Gastrocnemius medialis (tissue), 4 donors: ENCODE measurements around the gene ALCAM. TPM values are rescaled to one million over a fixed set of nuclear protein-coding genes. Genes with fewer than 3 reads are reported as not detected.

Source experiments
- ATAC-seq, 2 donors: fragments of 150-250 bp; one replicate each; pipeline ENCODE4 v1.9.1; 2016
- DNase-seq, 2 donors: peaks; one replicate each; pipeline ENCODE4 v3.0.0-alpha.2; 2019
- H3K27ac ChIP-seq, 4 donors: fragments of 200-600 bp; sonication (generic); 1 replicate in 1 of 4; 2 replicates in 3 of 4; pipeline ENCODE4 v1.5.1; 2016 to 2018; ENCODE audit warnings: mild to moderate bottlenecking in 2 of 4, moderate library complexity in 1 of 4
- H3K27me3 ChIP-seq, 3 donors: fragments of 200-600 bp; sonication (generic) in 2 of 3; 1 replicate in 1 of 3; 2 replicates in 2 of 3; pipeline versions ENCODE4 v1.5.1 to v1.6.0; 2016 to 2019; ENCODE audit warnings: mild to moderate bottlenecking in 1 of 3, moderate library complexity in 1 of 3
- H3K36me3 ChIP-seq, 2 donors: fragments of 200-600 bp; sonication (generic) in 1 of 2; one replicate each; pipeline ENCODE4 v1.5.1; 2017 to 2018
- H3K4me1 ChIP-seq, 2 donors: fragments of 200-600 bp; sonication (generic) in 1 of 2; one replicate each; pipeline ENCODE4 v1.5.1; 2016 to 2017; ENCODE audit warnings: mild to moderate bottlenecking in 2 of 2
- H3K4me3 ChIP-seq, 4 donors: fragments of 200-600 bp; sonication (generic) in 3 of 4; 1 replicate in 1 of 4; 2 replicates in 3 of 4; pipeline ENCODE4 v1.5.1; 2016 to 2019; ENCODE audit warnings: mild to moderate bottlenecking in 2 of 4
- H3K9me3 ChIP-seq, 3 donors: fragments of 200-600 bp; sonication (generic) in 2 of 3; 1 replicate in 1 of 3; 2 replicates in 2 of 3; pipeline ENCODE4 v1.5.1; 2016 to 2019
- CTCF ChIP-seq, 5 experiments: fragments of 450-650 bp in 3 of 5; fragments of 200-600 bp in 2 of 5; sonication (generic) in 2 of 5; IDR thresholded peaks in 4 of 5; conservative IDR thresholded peaks in 1 of 5; 1 replicate in 4 of 5; 2 replicates in 1 of 5; pipeline ENCODE4 v1.5.1; 2016 to 2019; ENCODE audit warnings: antibody characterized with exemption in 5 of 5, mild to moderate bottlenecking in 3 of 5, moderate library complexity in 3 of 5
- POLR2A ChIP-seq, 2 donors: fragments of 450-650 bp; IDR thresholded peaks; one replicate each; pipeline ENCODE4 v1.6.1; 2017; ENCODE audit warnings: antibody characterized with exemption in 2 of 2, mild to moderate bottlenecking in 2 of 2, moderate library complexity in 2 of 2
- in situ Hi-C, 4 donors: fragments of 200-750 bp; cut with MboI; loops; one replicate each; pipeline versions ENCODE4 v1.15.0 to v1.8.0; 2017; ENCODE audit warnings: low sequenced_read_pairs in 4 of 4
- intact Hi-C: fragments of 100-400 bp; cut with DNase I; formaldehyde crosslinking; loops from one replicate; pipeline ENCODE4 v1.15.1; 2023; ENCODE audit warnings: low total_unique reads
- total RNA-seq, 4 donors: library from RNA; depleted of rRNA; stranded (reverse); fragments of >200 nt; gene quantifications; one replicate each; pipeline versions ENCODE4 v1.1.0 to v1.2.3, GENCODE V29; 2016

ALCAM gene
- total RNA-seq, 4 donors from 2014 or later: 0.82 to 3.5 (median 1.6) TPM

DNA sequence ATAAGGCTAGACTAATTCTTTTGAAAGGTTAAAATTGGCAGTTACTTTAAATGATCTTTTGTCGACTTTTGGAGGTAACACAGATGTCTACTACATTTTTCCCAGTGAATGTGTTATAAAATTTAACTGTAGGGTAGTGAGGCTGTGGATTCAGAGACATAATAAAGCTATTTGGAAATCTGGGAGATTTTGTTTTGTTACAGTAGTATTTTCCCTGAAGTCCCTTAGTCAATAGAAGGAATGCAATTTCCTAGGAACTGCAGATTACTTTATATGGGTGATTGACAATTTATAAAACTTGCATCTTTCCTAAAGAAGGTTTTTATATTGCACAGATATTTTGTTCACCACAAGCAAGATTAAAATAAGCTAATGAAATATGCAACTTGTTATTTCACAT, 96.9 kb downstream of the ALCAM start:
- no peaks in the 10 kb centered on the region for H3K27me3 ChIP-seq
- no peak for ATAC-seq
- in situ Hi-C loops: no loop called here
- H3K27ac ChIP-seq: no peak overlapping the region
- no peaks in the 10 kb centered on the region for H3K4me1 ChIP-seq
- H3K4me3 ChIP-seq: no peak overlapping the region
- H3K9me3 ChIP-seq: no peaks in the 10 kb centered on the region
- TF ChIP-seq CTCF (IDR thresholded peaks at IDR 0.05 in 4 of 5, conservative IDR thresholded peaks at IDR 0.05 in 1 of 5): no peak
- TF ChIP-seq POLR2A (IDR thresholded peaks at IDR 0.05): no peak
- intact Hi-C loops: no loop called here
- no peak for DNase-seq
- H3K36me3 ChIP-seq: no peaks in the 10 kb centered on the region

DNA sequence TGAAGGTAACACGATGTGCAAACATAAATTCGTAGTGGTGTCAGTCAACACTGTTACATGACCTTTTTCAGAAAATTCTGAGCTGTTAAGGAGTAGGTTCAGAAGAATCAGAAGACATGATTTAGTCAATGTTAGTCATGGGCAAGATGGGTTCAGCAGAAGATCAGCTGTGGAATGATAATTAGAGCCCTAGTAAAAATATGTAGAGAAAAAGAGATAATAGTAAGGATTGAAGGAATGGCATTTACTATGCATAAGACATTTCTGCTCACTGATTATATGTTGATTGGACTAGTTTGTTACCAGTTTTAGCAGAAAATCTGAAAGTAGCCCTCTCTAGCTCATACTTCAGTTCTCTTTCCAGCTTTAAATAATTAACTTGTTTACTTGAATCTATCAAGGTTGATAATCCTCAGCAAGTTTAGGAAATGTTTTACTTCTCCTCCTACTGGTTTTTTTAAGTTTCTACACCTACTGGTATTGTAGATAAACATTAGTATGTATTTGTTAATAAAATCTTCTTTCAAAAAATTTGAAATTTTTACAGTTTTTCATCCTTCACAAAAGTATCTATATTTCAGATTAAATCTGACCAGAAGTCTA, 98.6 kb downstream of the ALCAM start:
- intact Hi-C loops (no loop called here), in situ Hi-C loops (no loop called here)
- TF ChIP-seq CTCF (IDR thresholded peaks at IDR 0.05 in 4 of 5, conservative IDR thresholded peaks at IDR 0.05 in 1 of 5) (no peak), POLR2A (IDR thresholded peaks at IDR 0.05) (no peak)
- ATAC-seq: no peak
- no peak for DNase-seq
- H3K9me3 ChIP-seq: no peaks in the 10 kb centered on the region
- H3K36me3 ChIP-seq: no peaks in the 10 kb centered on the region
- H3K4me3 ChIP-seq: no peak overlapping the region
- no peaks in the 10 kb centered on the region for H3K4me1 ChIP-seq
- no peaks in the 10 kb centered on the region for H3K27me3 ChIP-seq
- H3K27ac ChIP-seq: no peak overlapping the region

- H3K4me1 ChIP-seq: no peaks in the 10 kb centered on the region
- no peaks in the 10 kb centered on the region for H3K36me3 ChIP-seq
- ATAC-seq (no peak), DNase-seq (no peak)
- no peak overlapping the region for H3K27ac ChIP-seq
- no peaks in the 10 kb centered on the region for H3K27me3 ChIP-seq
- in situ Hi-C loops: no loop called here
- intact Hi-C loops: no loop called here
- no peaks in the 10 kb centered on the region for H3K9me3 ChIP-seq
- no peak overlapping the region for H3K4me3 ChIP-seq
- TF ChIP-seq POLR2A (IDR thresholded peaks at IDR 0.05) (no peak), CTCF (IDR thresholded peaks at IDR 0.05 in 4 of 5, conservative IDR thresholded peaks at IDR 0.05 in 1 of 5) (no peak)
Observed at GRCh38 chr3:105466072-105466471, 99.4 kb downstream of the ALCAM start.

DNA sequence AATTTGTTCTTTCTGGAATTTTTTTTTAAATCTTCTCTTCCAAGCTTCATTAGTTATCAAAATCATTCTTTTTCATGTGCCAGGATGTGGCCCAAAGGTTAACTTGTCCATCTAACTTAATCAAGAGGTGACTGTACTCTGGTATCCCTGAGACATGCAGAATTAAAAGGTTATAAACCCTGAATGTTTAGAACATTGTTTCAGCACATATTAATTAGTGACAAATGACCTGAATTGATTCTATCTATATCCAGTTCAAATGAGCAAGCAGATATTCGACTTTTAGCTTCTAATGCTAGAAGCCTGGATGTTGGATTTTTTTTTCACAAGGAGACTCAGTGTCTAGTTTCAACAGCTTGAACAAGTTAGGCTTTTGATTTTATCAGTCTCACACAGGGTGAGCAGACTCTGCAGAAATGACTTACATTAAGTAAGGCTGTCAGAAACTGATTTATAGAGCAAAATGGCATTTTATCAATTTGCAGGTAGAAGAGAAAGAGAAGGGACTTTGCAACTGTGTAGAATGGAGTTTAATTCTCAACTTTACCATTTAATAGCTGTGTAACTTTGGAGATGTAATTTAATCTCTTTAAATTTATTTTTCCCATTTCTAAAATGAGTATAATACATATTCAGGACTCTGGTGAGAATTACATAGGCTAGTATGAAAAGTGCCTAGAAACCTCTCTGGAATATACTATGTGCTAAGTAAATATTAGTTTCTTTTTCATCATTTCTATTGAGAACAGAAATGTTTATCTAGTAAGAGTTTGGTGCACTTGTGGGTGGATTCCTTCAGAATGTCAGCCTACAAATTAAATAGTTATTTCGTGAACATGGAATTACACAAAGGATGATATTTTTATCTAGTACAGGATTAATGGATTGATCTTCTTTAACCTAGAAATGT, 100.0 kb downstream of the ALCAM start:
- Histone ChIP-seq H3K4me3 (no peak overlapping the region), H3K9me3 (no peaks in the 10 kb centered on the region), H3K27me3 (no peaks in the 10 kb centered on the region), H3K4me1 (no peaks in the 10 kb centered on the region), H3K36me3 (no peaks in the 10 kb centered on the region), H3K27ac (no peak overlapping the region)
- ATAC-seq (no peak), DNase-seq (no peak)
- TF ChIP-seq POLR2A (IDR thresholded peaks at IDR 0.05) (no peak), CTCF (IDR thresholded peaks at IDR 0.05 in 4 of 5, conservative IDR thresholded peaks at IDR 0.05 in 1 of 5) (no peak)
- in situ Hi-C loops (no loop called here), intact Hi-C loops (no loop called here)
